Mesenchymal stem cell (in vitro differentiated cells and primary cell): Measurements from ENCODE around the gene ARMC9.
A peak's percentile ranks its signal among the peaks of the same experiment; 100 is the strongest.
"Not testable (repeated sequence)": the region's sequence is repeated elsewhere in the genome, so short reads cannot be mapped to it uniquely, and the experiment has no call there.

Experiments used
- DNase-seq: peaks from one replicate; pipeline ENCODE4 v3.0.0-alpha.2; 2013
- H2AFZ ChIP-seq: one replicate; pipeline ENCODE4 v1.6.1; 2013; ENCODE audit warnings: low read depth, mild to moderate bottlenecking, control low read depth, inconsistent platforms, low read length, moderate library complexity
- H2AK5ac ChIP-seq: 2 replicates; pipeline ENCODE4 v1.6.1; 2013; ENCODE audit warnings: low read length, moderate library complexity, mild to moderate bottlenecking, inconsistent platforms; ENCODE audit not compliant: severe bottlenecking
- H2BK120ac ChIP-seq: one replicate; pipeline ENCODE4 v1.6.1; 2013; ENCODE audit warnings: low read depth, mild to moderate bottlenecking, inconsistent platforms, low read length, moderate library complexity
- H2BK12ac ChIP-seq, 2 experiments: one replicate each; pipeline ENCODE4 v1.6.1; 2013; ENCODE audit warnings: inconsistent platforms in 2 of 2, low read length in 2 of 2, mild to moderate bottlenecking in 2 of 2, moderate library complexity in 2 of 2, control low read depth in 1 of 2
- H2BK15ac ChIP-seq: one replicate; pipeline ENCODE4 v1.6.1; 2013; ENCODE audit warnings: mild to moderate bottlenecking, low read depth, inconsistent platforms; ENCODE audit not compliant: poor library complexity, severe bottlenecking
- H2BK5ac ChIP-seq: 2 replicates; pipeline ENCODE4 v1.6.1; 2013; ENCODE audit warnings: low read depth, mild to moderate bottlenecking, low read length, control low read depth, inconsistent platforms; ENCODE audit not compliant: poor library complexity, severe bottlenecking
- H3K14ac ChIP-seq, 2 experiments: one replicate each; pipeline ENCODE4 v1.6.1; 2013; ENCODE audit warnings: inconsistent platforms in 2 of 2, low read length in 2 of 2, control low read depth in 1 of 2, mild to moderate bottlenecking in 1 of 2, moderate library complexity in 1 of 2
- H3K18ac ChIP-seq, 2 experiments: one replicate each; pipeline ENCODE4 v1.6.1; 2013; ENCODE audit warnings: inconsistent platforms in 2 of 2, low read length in 2 of 2, control low read depth in 1 of 2, low read depth in 1 of 2, mild to moderate bottlenecking in 1 of 2
- H3K23ac ChIP-seq, 2 experiments: one replicate each; pipeline ENCODE4 v1.6.1; 2013; ENCODE audit warnings: inconsistent platforms in 2 of 2, low read length in 2 of 2, mild to moderate bottlenecking in 2 of 2, moderate library complexity in 2 of 2, control low read depth in 1 of 2
- H3K27ac ChIP-seq: 2 replicates; pipeline ENCODE4 v1.5.1; 2013; ENCODE audit warnings: mild to moderate bottlenecking, moderate library complexity, low read length, control low read depth, inconsistent platforms; ENCODE audit not compliant: poor library complexity, severe bottlenecking
- H3K27me3 ChIP-seq, 2 experiments: 2 replicates each; pipeline versions ENCODE4 v1.6.1 to v1.7.0; 2013; ENCODE audit warnings: low read length in 2 of 2, mild to moderate bottlenecking in 2 of 2, moderate library complexity in 2 of 2, control low read depth in 1 of 2, inconsistent platforms in 1 of 2; ENCODE audit not compliant: control insufficient read depth in 1 of 2, insufficient read depth in 1 of 2
- H3K36me3 ChIP-seq, 2 experiments: 2 replicates each; pipeline versions ENCODE4 v1.6.1 to v1.7.0; 2013; ENCODE audit warnings: low read length in 2 of 2, control low read depth in 1 of 2, inconsistent platforms in 1 of 2, low read depth in 1 of 2, mild to moderate bottlenecking in 1 of 2; ENCODE audit not compliant: insufficient read depth in 2 of 2, control insufficient read depth in 1 of 2
- H3K4ac ChIP-seq, 2 experiments: one replicate each; pipeline ENCODE4 v1.6.1; 2013; ENCODE audit warnings: inconsistent platforms in 2 of 2, low read length in 2 of 2, mild to moderate bottlenecking in 2 of 2, moderate library complexity in 2 of 2, control low read depth in 1 of 2, low read depth in 1 of 2
- H3K4me1 ChIP-seq: 2 replicates; pipeline ENCODE4 v1.6.1; 2013; ENCODE audit warnings: low read depth, low read length, control low read depth; ENCODE audit not compliant: control insufficient read depth, insufficient read depth
- H3K4me2 ChIP-seq: 2 replicates; pipeline ENCODE4 v1.6.1; 2013; ENCODE audit warnings: low read length, mild to moderate bottlenecking, inconsistent platforms; ENCODE audit not compliant: poor library complexity, severe bottlenecking
- H3K4me3 ChIP-seq, 2 experiments: 2 replicates each; pipeline versions ENCODE4 v1.5.1 to v1.7.0; 2013; ENCODE audit warnings: low read length in 2 of 2, mild to moderate bottlenecking in 2 of 2, control low read depth in 1 of 2, low read depth in 1 of 2; ENCODE audit not compliant: insufficient read depth in 1 of 2
- H3K79me1 ChIP-seq: replicated peaks from 2 replicates; pipeline ENCODE4 v1.6.1; 2013; ENCODE audit warnings: mild to moderate bottlenecking, control low read depth, low read length, inconsistent platforms; ENCODE audit not compliant: poor library complexity, severe bottlenecking
- H3K9ac ChIP-seq: 2 replicates; pipeline ENCODE4 v1.7.0; 2013; ENCODE audit warnings: mild to moderate bottlenecking, low read length, moderate library complexity
- H3K9me3 ChIP-seq: 2 replicates; pipeline ENCODE4 v1.7.0; 2013; ENCODE audit warnings: mild to moderate bottlenecking, low read length; ENCODE audit not compliant: control insufficient read depth
- H4K8ac ChIP-seq: one replicate; pipeline ENCODE4 v1.6.1; 2013; ENCODE audit warnings: inconsistent platforms, mild to moderate bottlenecking, low read length, moderate library complexity
- H4K91ac ChIP-seq: one replicate; pipeline ENCODE4 v1.6.1; 2013; ENCODE audit warnings: mild to moderate bottlenecking, low read length, inconsistent platforms
- WGBS: methylation state at CpG from one replicate; pipeline ENCODE4 v1.1.7; 2013; ENCODE audit warnings: mixed read lengths; 5-methylcytosine and 5-hydroxymethylcytosine counted together

ARMC9 gene

GRCh38 chr2:231348704-231349373 lies 150.4 kb downstream of the ARMC9 start:
- Histone ChIP-seq H4K91ac (no peak overlapping the region), H3K9ac (no peak overlapping the region), H3K4me1 (no peaks in the 10 kb centered on the region), H2BK12ac (no peak overlapping the region), H3K36me3 (peaks cover 17 to 45% of the 10 kb centered on the region in 2 experiments), H3K4me2 (no peak overlapping the region), H3K4me3 (no peak overlapping the region), H3K27ac (no peak overlapping the region), H3K23ac (no peak overlapping the region), H2BK120ac (no peak overlapping the region), H2AFZ (no peak overlapping the region), H3K27me3 (no peaks in the 10 kb centered on the region), H3K9me3 (no peaks in the 10 kb centered on the region), H4K8ac (no peak overlapping the region), H3K4ac (no peak overlapping the region), H3K79me1 (peaks cover 4% of the 10 kb centered on the region), H3K18ac (no peak overlapping the region), H2BK15ac (no peak overlapping the region), H2AK5ac (no peak overlapping the region), H2BK5ac (no peak overlapping the region), H3K14ac (no peak overlapping the region)
- 72% methylated on average over 2 of the region's 5 CpGs for WGBS
- peak; percentile 68 for DNase-seq

GRCh38 chr2:231349374-231349735 lies 150.9 kb downstream of the ARMC9 start:
- H3K23ac ChIP-seq, H3K27me3 ChIP-seq, H2BK120ac ChIP-seq, H3K14ac ChIP-seq, H3K9me3 ChIP-seq, H2AFZ ChIP-seq, DNase-seq, H3K4me3 ChIP-seq, H3K79me1 ChIP-seq, H4K91ac ChIP-seq, H2BK5ac ChIP-seq, H3K9ac ChIP-seq, H3K27ac ChIP-seq, H2AK5ac ChIP-seq, H3K4ac ChIP-seq, H3K18ac ChIP-seq, H4K8ac ChIP-seq, H2BK12ac ChIP-seq, H3K4me2 ChIP-seq, H3K4me1 ChIP-seq, H2BK15ac ChIP-seq: not testable (repeated sequence)
- H3K36me3 ChIP-seq, result peaks cover 17 to 40% of the 10 kb centered on the region in 2 experiments
- 92% methylated on average over 7 of the region's 10 CpGs for WGBS

GRCh38 chr2:231351648-231352047 lies 153.2 kb downstream of the ARMC9 start:
- no peak overlapping the region for H3K4me3 ChIP-seq
- H2AK5ac ChIP-seq, result no peak overlapping the region
- H4K91ac ChIP-seq, result no peak overlapping the region
- H4K8ac ChIP-seq, result no peak overlapping the region
- H2BK120ac ChIP-seq, result no peak overlapping the region
- no peak overlapping the region for H3K18ac ChIP-seq
- H3K4me2 ChIP-seq, result no peak overlapping the region
- H3K27ac ChIP-seq, result no peak overlapping the region
- H3K4me1 ChIP-seq, result peaks cover 9% of the 10 kb centered on the region
- no peak overlapping the region for H3K9ac ChIP-seq
- H3K14ac ChIP-seq, result no peak overlapping the region
- peaks cover 16 to 21% of the 10 kb centered on the region in 2 experiments for H3K36me3 ChIP-seq
- no peaks in the 10 kb centered on the region for H3K9me3 ChIP-seq
- H3K27me3 ChIP-seq, result no peaks in the 10 kb centered on the region
- WGBS, result 97% methylated on average over 3 of the region's 5 CpGs
- no peak overlapping the region for H2AFZ ChIP-seq
- H2BK5ac ChIP-seq, result no peak overlapping the region
- no peak for DNase-seq
- H3K4ac ChIP-seq, result no peak overlapping the region
- H3K79me1 ChIP-seq, result no peaks in the 10 kb centered on the region
- H3K23ac ChIP-seq, result no peak overlapping the region
- H2BK12ac ChIP-seq, result no peak overlapping the region
- H2BK15ac ChIP-seq, result no peak overlapping the region

- Histone ChIP-seq H2BK15ac (no peak overlapping the region), H3K18ac (no peak overlapping the region), H3K4me3 (no peak overlapping the region), H3K23ac (no peak overlapping the region), H3K36me3 (peaks cover 13 to 21% of the 10 kb centered on the region in 2 experiments), H3K27me3 (no peaks in the 10 kb centered on the region), H4K91ac (no peak overlapping the region), H3K4ac (no peak overlapping the region), H4K8ac (no peak overlapping the region), H3K9me3 (no peaks in the 10 kb centered on the region), H2BK12ac (no peak overlapping the region), H3K14ac (no peak overlapping the region), H3K27ac (no peak overlapping the region), H3K4me1 (peaks cover 18% of the 10 kb centered on the region), H3K79me1 (no peaks in the 10 kb centered on the region), H2BK120ac (no peak overlapping the region), H2BK5ac (no peak overlapping the region), H2AFZ (no peak overlapping the region), H2AK5ac (no peak overlapping the region), H3K9ac (no peak overlapping the region), H3K4me2 (no peak overlapping the region)
- 100% methylated on average over 5 of the region's 6 CpGs for WGBS
- no peak for DNase-seq
Measured at GRCh38 chr2:231353469-231353868, 155.0 kb downstream of the ARMC9 start.
